H54 (cell line): ENCODE results near the gene ZNF169.
"Not testable (repeated sequence)": the region's sequence is repeated elsewhere in the genome, so short reads cannot be mapped to it uniquely, and the experiment has no call there.

Experiments
- DNase-seq: peaks from one replicate; pipeline ENCODE4 v3.0.0; 2011; ENCODE audit warnings: low spot score, mixed read lengths; ENCODE audit not compliant: insufficient read length
- FAIRE-seq: peaks from 3 replicates; lab custom pipeline; 2011; peaks lifted over from hg19 to GRCh38; lab: Jason Lieb, UNC
- POLR2A ChIP-seq: IDR thresholded peaks from 2 replicates; pipeline ENCODE4 v1.6.1; 2011; ENCODE audit warnings: low read depth, mild to moderate bottlenecking, low read length

Gene ZNF169

GRCh38 chr9:94259077-94259862 lies at the start of gene ZNF169:
TSS of gene ZNF169 (plus strand) at chr9:94259298. CDS start at chr9:94278813, 19,515 bp downstream.
- FAIRE-seq, result peak; percentile 99
- DNase-seq, result peak; percentile 99
- peak; percentile 87 for TF ChIP-seq POLR2A

- DNase-seq (no peak), FAIRE-seq (no peak)
- TF ChIP-seq POLR2A, result no peak
Measured at GRCh38 chr9:94210616-94211603, 48.2 kb upstream of the ZNF169 start.

- no peak for FAIRE-seq
- no peak for TF ChIP-seq POLR2A
- DNase-seq, result no peak
Measured at GRCh38 chr9:94212091-94212490, 47.0 kb upstream of the ZNF169 start.

DNA sequence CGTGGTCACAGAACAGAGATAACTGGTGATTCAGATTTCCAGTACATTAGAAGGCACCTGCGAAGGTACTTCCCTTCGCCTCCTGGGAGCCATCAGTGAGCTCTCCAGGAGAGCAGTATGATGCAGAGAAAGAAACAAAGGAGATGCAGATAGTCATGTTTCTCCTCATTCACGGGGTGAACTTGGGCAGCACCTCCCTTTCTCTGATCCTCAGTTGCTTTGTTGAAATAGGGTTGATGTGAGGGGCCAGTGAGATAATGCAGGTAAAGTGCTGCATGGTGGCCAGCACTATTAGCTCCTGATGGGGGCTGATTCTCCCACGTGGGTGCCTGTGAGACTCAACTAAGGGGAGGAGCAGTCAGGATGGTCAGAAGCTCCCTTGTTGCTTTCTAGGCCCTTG lies 46.6 kb upstream of the ZNF169 start:
- TF ChIP-seq POLR2A, result no peak
- no peak for FAIRE-seq
- no peak for DNase-seq

DNA sequence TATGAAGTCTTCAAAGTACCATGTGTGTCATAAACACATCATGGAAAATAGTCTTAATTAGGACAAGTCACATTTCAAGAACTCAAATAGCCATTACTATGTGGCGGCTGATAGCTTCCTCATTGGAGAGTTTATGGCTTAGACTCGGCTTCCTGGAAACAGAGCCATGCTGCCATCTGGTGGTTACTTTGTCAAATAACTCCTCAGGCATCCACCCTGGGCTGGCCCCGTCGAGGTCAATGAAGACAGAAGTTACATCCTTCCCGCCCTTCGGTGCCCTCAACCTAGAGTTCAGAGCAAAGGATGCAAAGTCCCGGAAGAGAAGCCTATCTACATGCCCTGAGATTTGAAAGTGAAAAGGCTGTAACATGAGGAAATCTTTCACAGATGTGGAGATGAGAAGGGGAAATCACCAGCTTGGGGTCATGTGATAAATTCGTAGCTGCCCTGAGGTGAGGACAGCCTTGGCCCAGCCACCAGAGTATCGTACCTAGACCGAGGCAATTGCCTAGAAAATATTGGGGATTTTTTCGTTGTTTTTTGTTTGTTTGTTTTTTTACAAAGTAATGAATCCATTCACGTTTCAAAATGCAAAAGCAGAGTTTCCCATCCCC lies 45.5 kb upstream of the ZNF169 start:
- no peak for TF ChIP-seq POLR2A
- peak; percentile 86 for DNase-seq
- FAIRE-seq, result peak; percentile 97

- no peak for DNase-seq
- TF ChIP-seq POLR2A, result no peak
- peak; percentile 72 for FAIRE-seq
Measured at GRCh38 chr9:94222870-94223269, 36.2 kb upstream of the ZNF169 start.

- DNase-seq, result not testable (repeated sequence)
- FAIRE-seq, result peak; percentile 58
Measured at GRCh38 chr9:94225413-94225812, 33.7 kb upstream of the ZNF169 start.

DNA sequence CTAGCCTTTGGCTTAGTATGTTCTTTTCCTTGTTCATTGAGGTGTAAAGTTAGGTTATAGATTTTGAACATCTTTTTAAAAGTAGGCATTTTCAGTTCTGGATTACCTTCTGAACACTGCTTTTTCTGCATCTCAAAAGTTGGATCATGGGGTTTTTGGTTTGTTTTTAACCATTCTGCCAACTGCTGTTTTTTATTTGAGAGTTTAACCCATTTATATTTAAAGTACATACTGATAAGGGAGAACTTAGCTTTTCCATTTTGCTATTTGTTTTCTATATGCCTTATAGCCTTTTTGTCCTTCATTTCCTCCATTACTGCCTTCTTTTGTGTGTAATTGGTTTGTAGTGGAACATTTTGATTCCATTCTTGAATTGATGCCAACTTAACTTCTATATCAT lies 30.5 kb upstream of the ZNF169 start:
- no peak for TF ChIP-seq POLR2A
- DNase-seq (no peak), FAIRE-seq (peak; percentile 82)

DNA sequence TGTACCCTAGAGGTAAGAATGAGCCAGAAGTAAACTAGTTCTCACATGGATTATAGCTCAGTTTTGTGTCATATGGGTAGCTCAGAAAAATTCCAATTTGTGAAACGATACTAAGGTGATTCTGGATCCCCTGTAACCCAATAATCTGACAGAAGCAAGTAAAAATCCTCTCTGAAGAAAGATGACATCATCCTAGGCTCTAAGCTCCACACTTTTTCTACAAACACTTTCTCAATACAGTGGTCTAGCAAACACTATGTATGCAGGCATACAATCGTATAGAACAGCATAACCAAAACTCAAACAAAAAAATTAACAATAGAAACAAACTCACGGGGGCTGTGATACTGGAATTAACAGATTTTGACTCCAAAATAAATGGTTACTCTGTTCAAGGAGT lies 26.7 kb upstream of the ZNF169 start:
- no peak for TF ChIP-seq POLR2A
- DNase-seq (no peak), FAIRE-seq (peak; percentile 71)

DNA sequence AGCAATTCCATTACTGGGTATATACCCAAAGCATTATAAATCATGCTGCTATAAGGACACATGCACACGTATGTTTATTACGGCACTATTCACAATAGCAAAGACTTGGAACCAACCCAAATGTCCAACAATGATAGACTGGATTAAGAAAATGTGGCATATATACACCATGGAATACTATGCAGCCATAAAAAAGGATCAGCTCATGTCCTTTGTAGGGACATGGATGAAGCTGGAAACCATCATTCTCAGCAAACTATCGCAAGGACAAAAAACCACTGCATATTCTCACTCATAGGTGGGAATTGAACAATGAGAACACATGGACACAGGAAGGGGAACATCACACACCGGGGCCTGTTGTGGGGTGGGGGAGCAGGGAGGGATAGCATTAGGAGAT lies 18.0 kb upstream of the ZNF169 start:
- not testable (repeated sequence) for FAIRE-seq, DNase-seq

GRCh38 chr9:94245651-94246050 lies 13.4 kb upstream of the ZNF169 start:
- DNase-seq (no peak), FAIRE-seq (no peak)
- TF ChIP-seq POLR2A, result no peak

DNA sequence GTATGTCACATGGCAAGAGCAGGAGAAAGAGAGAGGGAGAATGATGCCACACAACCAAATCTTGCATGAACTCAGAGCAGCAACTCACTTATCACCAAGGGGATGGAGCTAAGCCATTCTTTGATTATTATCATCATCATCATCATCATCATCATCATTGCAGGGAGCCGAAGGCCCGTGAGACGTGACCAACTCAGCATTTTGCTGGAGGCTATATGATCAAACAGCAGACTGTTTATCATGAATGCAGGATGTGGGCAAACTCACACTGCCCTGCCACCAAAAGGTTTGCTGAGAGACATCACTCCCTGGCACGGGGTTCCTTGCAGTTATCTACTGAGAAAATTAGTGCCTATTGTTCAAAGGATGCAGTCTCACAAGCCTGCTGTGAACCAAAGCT lies 8.6 kb upstream of the ZNF169 start:
- DNase-seq, result no peak
- no peak for FAIRE-seq
- no peak for TF ChIP-seq POLR2A

GRCh38 chr9:94256007-94256406 lies 3.1 kb upstream of the ZNF169 start:
- FAIRE-seq, result no peak
- DNase-seq, result no peak
- TF ChIP-seq POLR2A, result no peak

DNA sequence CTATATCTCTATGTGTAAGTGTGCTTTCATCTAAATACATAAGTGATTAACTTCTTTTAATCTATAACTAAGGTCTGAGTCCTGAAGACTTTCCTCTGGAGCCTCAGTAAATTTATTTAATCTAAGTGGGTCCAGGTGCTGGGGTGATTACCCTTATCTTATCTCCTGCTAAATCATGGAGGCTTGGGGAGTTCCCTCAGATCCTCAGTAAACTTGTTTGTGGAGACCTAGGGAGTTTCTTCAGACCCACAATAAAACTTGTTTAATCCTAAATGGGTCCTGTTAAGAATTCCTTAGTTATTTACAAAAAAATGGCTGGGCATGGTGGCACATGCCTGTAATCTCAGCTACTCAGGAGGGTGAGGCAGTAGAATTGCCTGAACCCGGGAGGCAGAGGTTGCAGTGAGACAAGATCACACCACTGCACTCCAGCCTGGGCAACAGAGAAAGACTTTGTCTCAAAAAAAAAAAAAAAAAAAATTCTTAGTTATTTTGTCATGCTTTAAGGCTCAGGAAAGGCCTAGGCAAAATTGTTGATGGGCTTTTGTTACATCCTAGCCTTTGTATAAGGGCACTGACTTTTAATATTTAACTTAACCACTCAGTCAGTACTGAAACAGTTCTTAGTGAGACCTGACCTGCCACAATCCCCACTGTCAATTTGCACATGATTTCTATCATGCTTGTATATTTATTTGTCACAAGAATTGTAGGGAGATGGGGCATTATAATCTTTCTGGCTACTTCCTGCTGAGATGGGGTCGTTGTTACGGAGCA lies 6.7 kb downstream of the ZNF169 start:
- DNase-seq, result not testable (repeated sequence)
- peak; percentile 33 for FAIRE-seq
